Stomach (tissue), 9 donors: ENCODE data around the gene SFMBT2. TPM values are rescaled to one million over a fixed set of nuclear protein-coding genes. Genes with fewer than 3 reads are reported as not detected.

Experiments used
- DNase-seq, 2 donors: peaks; one replicate each; pipeline versions ENCODE4 v3.0.0 to v3.0.0-alpha.2; 2013 to 2019
- H3K27ac ChIP-seq, 5 donors: fragments of 200-600 bp in 4 of 5; sonication (generic) in 4 of 5; one replicate each; pipeline ENCODE4 v1.5.1; 2013 to 2019; ENCODE audit warnings: mild to moderate bottlenecking in 1 of 5, moderate library complexity in 1 of 5
- H3K27me3 ChIP-seq, 3 donors: fragments of 200-600 bp; sonication (generic); one replicate each; pipeline ENCODE4 v1.5.1; 2017 to 2019; ENCODE audit warnings: mixed run types in 1 of 3
- H3K36me3 ChIP-seq, 4 donors: fragments of 200-600 bp; sonication (generic); 1 replicate in 3 of 4; 2 replicates in 1 of 4; pipeline ENCODE4 v1.5.1; 2016 to 2019
- H3K4me1 ChIP-seq, 4 donors: fragments of 200-600 bp; sonication (generic); one replicate each; pipeline ENCODE4 v1.5.1; 2016 to 2019
- H3K4me3 ChIP-seq, 4 donors: fragments of 200-600 bp; sonication (generic) in 3 of 4; one replicate each; pipeline ENCODE4 v1.5.1; 2016 to 2019; ENCODE audit warnings: mild to moderate bottlenecking in 1 of 4
- H3K9me3 ChIP-seq, 4 donors: fragments of 200-600 bp; sonication (generic); one replicate each; pipeline ENCODE4 v1.5.1; 2016 to 2019
- CTCF ChIP-seq, 7 experiments: fragments of 450-650 bp in 4 of 7; fragments of 200-600 bp in 3 of 7; sonication (generic) in 3 of 7; IDR thresholded peaks; one replicate each; pipeline ENCODE4 v1.5.1; 2016 to 2019; ENCODE audit warnings: antibody characterized with exemption in 7 of 7, control low read depth in 2 of 7, mild to moderate bottlenecking in 1 of 7
- EP300 ChIP-seq: sonication (generic); formaldehyde crosslinking; IDR thresholded peaks from one replicate; pipeline ENCODE4 v1.6.1; 2017; ENCODE audit warnings: antibody characterized with exemption
- POLR2A ChIP-seq, 4 donors: fragments of 450-650 bp; IDR thresholded peaks; one replicate each; pipeline ENCODE4 v1.6.1; 2016; ENCODE audit warnings: antibody characterized with exemption in 4 of 4, control low read depth in 2 of 4, mild to moderate bottlenecking in 1 of 4, moderate library complexity in 1 of 4
- POLR2AphosphoS5 ChIP-seq, 3 donors: sonication (generic); formaldehyde crosslinking; IDR thresholded peaks; one replicate each; pipeline ENCODE4 v1.6.1; 2016; ENCODE audit warnings: antibody characterized with exemption in 3 of 3
- whole genome bisulfite sequencing, 5 donors: extraction: QIAGEN DNeasy Blood & Tissue Kit in 3 of 5; methylation state at CpG; one replicate each; pipeline versions ENCODE4 v1.1.5 to v1.1.7; 2013 to 2018; 5-methylcytosine and 5-hydroxymethylcytosine counted together
- intact Hi-C: fragments of 100-400 bp; cut with DNase I; formaldehyde crosslinking; loops from one replicate; pipeline ENCODE4 v1.15.1; 2023; ENCODE audit warnings: low total_unique reads
- polyA plus RNA-seq, 3 donors: library from polyadenylated mRNA; stranded (reverse); fragments of 200-250 nt; gene quantifications; one replicate each; pipeline ENCODE4 v1.2.3, GENCODE V29; 2013
- total RNA-seq, 5 donors: library from RNA; depleted of rRNA; stranded (reverse); fragments of >200 nt; gene quantifications; one replicate each; pipeline versions ENCODE4 v1.1.0 to v1.2.3, GENCODE V29; 2014 to 2016
- donor health status: healthy with polysubstance abuse.
- donor health status: Bipolar disorder and iron deficiency.
- donor health status: healthy.

Gene SFMBT2
- total and polyA plus RNA-seq, 8 donors: 0.90 to 17.3 (median 5.0) TPM

GRCh38 chr10:7267142-7267541 is 143.7 kb downstream of the SFMBT2 start:
- H3K27ac ChIP-seq: no peak overlapping the region
- no peak for TF ChIP-seq CTCF (IDR thresholded peaks at IDR 0.05)
- TF ChIP-seq POLR2A (IDR thresholded peaks at IDR 0.05): no peak
- no peak for TF ChIP-seq EP300
- no peak for TF ChIP-seq POLR2AphosphoS5 (IDR thresholded peaks at IDR 0.05)
- no peak for DNase-seq
- 94 to 97% (median 94%) methylated on average over 4 of the region's 4 CpGs for WGBS, 5 donors
- H3K27me3 ChIP-seq: no peaks in the 10 kb centered on the region
- H3K4me1 ChIP-seq: peaks cover 0 to 36% (median 4%) of the 10 kb centered on the region in 4 donors
- H3K36me3 ChIP-seq: no peaks in the 10 kb centered on the region
- no peaks in the 10 kb centered on the region for H3K9me3 ChIP-seq
- intact Hi-C loops: no loop called here
- H3K4me3 ChIP-seq: no peak overlapping the region

GRCh38 chr10:7265396-7266123 is 145.3 kb downstream of the SFMBT2 start:
- Histone ChIP-seq H3K4me1 (peaks cover 0 to 47% (median 12%) of the 10 kb centered on the region in 4 donors), H3K27me3 (no peaks in the 10 kb centered on the region), H3K27ac (peak overlapping the region in 2 of 5 donors; percentile 8 to 53), H3K9me3 (no peaks in the 10 kb centered on the region), H3K36me3 (no peaks in the 10 kb centered on the region), H3K4me3 (no peak overlapping the region)
- no peak for DNase-seq
- intact Hi-C loops: no loop called here
- WGBS, 5 donors: 88 to 95% (median 93%) methylated on average over 8 of the region's 8 CpGs
- no peak for TF ChIP-seq CTCF (IDR thresholded peaks at IDR 0.05)
- peak in 1 of 3 donors; percentile 9 for TF ChIP-seq POLR2AphosphoS5 (IDR thresholded peaks at IDR 0.05)

DNA sequence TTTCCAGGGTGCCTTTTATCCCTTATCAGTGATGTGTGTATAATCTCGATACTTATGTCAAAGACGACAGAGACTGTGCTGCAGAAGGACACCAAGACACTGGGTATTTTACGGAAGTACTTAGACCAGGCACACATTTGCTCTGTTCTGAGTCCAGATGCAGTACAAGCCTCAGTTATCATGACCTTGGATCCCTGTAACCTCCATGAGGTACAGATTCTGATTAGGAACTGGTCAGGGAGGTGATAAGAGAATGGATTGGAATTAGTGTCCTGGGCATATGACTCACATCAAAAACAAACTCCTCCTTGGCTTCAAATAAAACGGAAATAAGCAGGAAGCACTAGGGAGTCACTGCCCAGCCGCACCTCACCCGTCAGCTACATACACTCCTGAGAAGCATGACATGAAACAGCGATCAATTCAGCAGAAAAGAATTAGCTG is 146.5 kb downstream of the SFMBT2 start:
- intact Hi-C loops: no loop called here
- 23 to 58% (median 35%) methylated on average over 7 of the region's 7 CpGs for WGBS, 5 donors

DNA sequence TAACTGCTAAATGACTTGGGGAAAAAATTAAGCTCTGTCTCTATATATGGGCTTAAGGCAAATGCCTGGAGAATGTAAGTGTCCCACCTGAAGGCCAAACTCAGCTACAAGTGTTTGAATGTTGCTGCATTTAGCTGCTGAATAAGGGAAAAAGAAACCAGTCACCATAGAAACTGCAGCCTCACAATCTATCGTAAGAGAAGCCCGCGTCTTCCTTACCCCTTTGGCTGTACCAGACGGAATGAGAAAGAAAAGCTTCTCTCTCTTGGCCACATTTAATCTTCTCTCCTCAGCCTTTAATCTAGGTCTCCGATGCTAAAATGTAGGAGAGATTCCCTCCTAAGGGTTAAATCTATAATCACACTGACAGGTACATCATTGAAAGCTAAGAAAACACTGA is 147.2 kb downstream of the SFMBT2 start:
- intact Hi-C loops: no loop called here
- Histone ChIP-seq H3K27ac (no peak overlapping the region), H3K9me3 (no peaks in the 10 kb centered on the region), H3K4me1 (peaks cover 0 to 56% (median 18%) of the 10 kb centered on the region in 4 donors), H3K27me3 (no peaks in the 10 kb centered on the region), H3K4me3 (no peak overlapping the region), H3K36me3 (no peaks in the 10 kb centered on the region)
- DNase-seq: no peak
- no peak for TF ChIP-seq POLR2AphosphoS5 (IDR thresholded peaks at IDR 0.05)
- no peak for TF ChIP-seq EP300
- TF ChIP-seq POLR2A (IDR thresholded peaks at IDR 0.05): no peak
- no peak for TF ChIP-seq CTCF (IDR thresholded peaks at IDR 0.05)
- WGBS, 5 donors: 90 to 96% (median 94%) methylated on average over 5 of the region's 5 CpGs

More for the DNA sequence above, 146.5 kb downstream of the SFMBT2 start:
- Histone ChIP-seq H3K36me3 (no peaks in the 10 kb centered on the region), H3K9me3 (no peaks in the 10 kb centered on the region), H3K4me3 (no peak overlapping the region), H3K27ac (peak overlapping the region in 2 of 5 donors; percentile 45 to 53), H3K27me3 (no peaks in the 10 kb centered on the region), H3K4me1 (peaks cover 0 to 51% (median 18%) of the 10 kb centered on the region in 4 donors)
- peak; percentile 38 to 51 for DNase-seq
- TF ChIP-seq CTCF (IDR thresholded peaks at IDR 0.05) (no peak), EP300 (no peak), POLR2A (IDR thresholded peaks at IDR 0.05) (no peak), POLR2AphosphoS5 (IDR thresholded peaks at IDR 0.05) (peak in 2 of 3 donors; percentile 59 to 75)
